HCT116 (cell line): ENCODE measurements around the gene RPS6KL1. TPM values are rescaled to one million over a fixed set of nuclear protein-coding genes. Genes with fewer than 3 reads are reported as not detected.

Experiments
- ATAC-seq: fragments of 200-7000 bp; cut with Tn5 transposase; 2 replicates; pipeline ENCODE4 v1.9.1; 2020; ENCODE audit warnings: mild to moderate bottlenecking, moderate library complexity
- BruUV-seq: library from RNA; stranded (reverse); fragments of 400-500 nt; replicated peaks from 2 replicates; lab custom pipeline; 2021; lab: Mats Ljungman, UMichigan
- CTCF ChIA-PET: fragments of 300-600 bp; sonication (Branson Sonifier 250); formaldehyde crosslinking; loops from one replicate; lab custom pipeline; 2021; ENCODE audit warnings: antibody characterized with exemption; lab: Charles Lee
- POLR2A ChIA-PET: fragments of 300-600, 350-600 bp; sonication (Branson Sonifier 250); formaldehyde crosslinking; loops from one replicate; lab custom pipeline; 2021; ENCODE audit warnings: antibody characterized with exemption; lab: Charles Lee
- RAD21 ChIA-PET, 2 experiments: fragments of 300-600 bp; sonication (Branson Sonifier 250); formaldehyde crosslinking; loops; one replicate each; lab custom pipeline; 2023; ENCODE audit warnings: low total read pairs in 2 of 2; ENCODE audit not compliant: uncharacterized antibody in 2 of 2, unreplicated experiment in 2 of 2, low non-redundant PET in 1 of 2; lab: Charles Lee
- DNase-seq: peaks from one replicate; pipeline ENCODE4 v3.0.0-alpha.2; 2010; ENCODE audit warnings: low read depth, low spot score
- H2AFZ ChIP-seq: fragments of 200-600 bp; shearing (Covaris generic), sonication (generic); 2 replicates; pipeline ENCODE4 v1.6.1; 2017; ENCODE audit warnings: low read depth, mixed run types, mixed read lengths, antibody characterized with exemption, low read length; ENCODE audit not compliant: poor library complexity, severe bottlenecking
- H3K27ac ChIP-seq: 2 replicates; pipeline ENCODE4 v1.5.1; 2012; ENCODE audit warnings: low read depth, low read length
- H3K27me3 ChIP-seq: fragments of 200-600 bp; sonication (generic); 2 replicates; pipeline ENCODE4 v1.6.1; 2016; ENCODE audit warnings: mixed run types, low read length, mixed read lengths; ENCODE audit not compliant: insufficient read depth
- H3K36me3 ChIP-seq, 2 experiments: fragments of 200-500 bp in 1 of 2; fragments of 200-600 bp in 1 of 2; sonication (Bioruptor generic) in 1 of 2; sonication (generic) in 1 of 2; 2 replicates each; pipeline versions ENCODE4 v1.5.1 to v1.6.1; 2014 to 2016; ENCODE audit warnings: low read length in 2 of 2, inconsistent platforms in 1 of 2, mixed read lengths in 1 of 2, mixed run types in 1 of 2; ENCODE audit not compliant: insufficient read depth in 2 of 2, control insufficient read depth in 1 of 2
- H3K4me1 ChIP-seq, 2 experiments: fragments of 200-600 bp in 1 of 2; sonication (generic) in 1 of 2; 2 replicates each; pipeline versions ENCODE4 v1.5.1 to v1.6.1; 2012 to 2017; ENCODE audit warnings: low read length in 2 of 2, inconsistent platforms in 1 of 2, mild to moderate bottlenecking in 1 of 2, mixed read lengths in 1 of 2, mixed run types in 1 of 2, moderate library complexity in 1 of 2; ENCODE audit not compliant: insufficient read depth in 2 of 2, control insufficient read depth in 1 of 2
- H3K4me2 ChIP-seq: fragments of 200-600 bp; sonication (generic); 2 replicates; pipeline ENCODE4 v1.6.1; 2017; ENCODE audit warnings: mixed run types, low read length, mixed read lengths
- H3K4me3 ChIP-seq, 2 experiments: fragments of 200-600 bp in 1 of 2; sonication (generic) in 1 of 2; replicated peaks in 1 of 2; 2 replicates each; pipeline ENCODE4 v1.5.1; 2011 to 2016; ENCODE audit warnings: low read length in 2 of 2, control low read depth in 1 of 2, low read depth in 1 of 2, mild to moderate bottlenecking in 1 of 2, mixed read lengths in 1 of 2, mixed run types in 1 of 2
- H3K79me2 ChIP-seq: fragments of 200-600 bp; sonication (generic); 2 replicates; pipeline ENCODE4 v1.6.1; 2017; ENCODE audit warnings: mild to moderate bottlenecking, mixed run types, low read length, moderate library complexity, mixed read lengths; ENCODE audit not compliant: insufficient read depth
- H3K9ac ChIP-seq: fragments of 200-600 bp; sonication (generic); 2 replicates; pipeline ENCODE4 v1.6.1; 2016; ENCODE audit warnings: low read length, mixed read lengths
- H3K9me2 ChIP-seq: fragments of 200-600 bp; sonication (generic), shearing (Covaris generic); 2 replicates; pipeline ENCODE4 v1.6.1; 2017; ENCODE audit warnings: mixed run types, mild to moderate bottlenecking, moderate library complexity; ENCODE audit not compliant: insufficient read depth
- H3K9me3 ChIP-seq, 2 experiments: fragments of 200-500 bp in 1 of 2; fragments of 200-600 bp in 1 of 2; sonication (Bioruptor generic) in 1 of 2; sonication (generic) in 1 of 2; 2 replicates each; pipeline ENCODE4 v1.6.1; 2014 to 2017; ENCODE audit warnings: low read length in 2 of 2, mixed read lengths in 2 of 2, inconsistent platforms in 1 of 2, low read depth in 1 of 2, mild to moderate bottlenecking in 1 of 2, mixed run types in 1 of 2, moderate library complexity in 1 of 2; ENCODE audit not compliant: control insufficient read depth in 1 of 2, insufficient read depth in 1 of 2
- H4K20me1 ChIP-seq: fragments of 200-600 bp; sonication (generic), shearing (Covaris generic); 2 replicates; pipeline ENCODE4 v1.6.1; 2017; ENCODE audit warnings: mixed run types, mild to moderate bottlenecking, moderate library complexity; ENCODE audit not compliant: insufficient read depth
- CEBPB ChIP-seq: IDR thresholded peaks from 2 replicates; pipeline ENCODE4 v1.6.1; 2012; ENCODE audit warnings: low read depth
- EGR1 ChIP-seq: IDR thresholded peaks from 2 replicates; pipeline ENCODE4 v1.6.1; 2012; ENCODE audit warnings: low read depth
- EZH2 ChIP-seq: fragments of 200-600 bp; sonication (generic); IDR thresholded peaks from 2 replicates; pipeline ENCODE4 v1.6.1; 2017; ENCODE audit warnings: antibody characterized with exemption, mixed run types
- JUND ChIP-seq: IDR thresholded peaks from 2 replicates; pipeline ENCODE4 v1.6.1; 2012
- MAX ChIP-seq: IDR thresholded peaks from 2 replicates; pipeline ENCODE4 v1.6.1; 2012
- POLR2AphosphoS5 ChIP-seq: IDR thresholded peaks from 2 replicates; pipeline ENCODE4 v1.6.1; 2011; ENCODE audit warnings: mild to moderate bottlenecking, low read depth, low read length, moderate library complexity
- RAD21 ChIP-seq: IDR thresholded peaks from 2 replicates; pipeline ENCODE4 v1.6.1; 2012; ENCODE audit warnings: low read depth, mild to moderate bottlenecking
- SIN3A ChIP-seq: IDR thresholded peaks from 2 replicates; pipeline ENCODE4 v1.6.1; 2012; ENCODE audit warnings: low read depth
- SP1 ChIP-seq: IDR thresholded peaks from 2 replicates; pipeline ENCODE4 v1.6.1; 2012; ENCODE audit warnings: low read depth
- SRF ChIP-seq: IDR thresholded peaks from 2 replicates; pipeline ENCODE4 v1.6.1; 2012; ENCODE audit warnings: low read depth
- YY1 ChIP-seq: IDR thresholded peaks from 2 replicates; pipeline ENCODE4 v1.6.1; 2011; ENCODE audit warnings: low read length, low read depth, moderate library complexity, mild to moderate bottlenecking; ENCODE audit not compliant: insufficient replicate concordance; ENCODE audit errors: extremely low read depth
- ZFX ChIP-seq: fragments of 450-650 bp; IDR thresholded peaks from 2 replicates; pipeline ENCODE4 v1.6.1; 2017
- intact Hi-C: fragments of 100-400 bp; cut with micrococcal nuclease; formaldehyde crosslinking; loops from 2 replicates; pipeline ENCODE4 v1.10.0; 2022
- total RNA-seq: library from RNA; stranded (reverse); gene quantifications from one replicate; pipeline ENCODE4 v1.2.1, GENCODE V29; 2021; ENCODE audit not compliant: unreplicated experiment
- TF ChIP-seq, protein P1 (sequence below): IDR thresholded peaks from 2 replicates; pipeline ENCODE4 v1.6.1; 2012; ENCODE audit warnings: low read depth
- TF ChIP-seq, protein P2 (sequence below), 3 experiments: fragments of 200-600 bp in 1 of 3; sonication (generic) in 1 of 3; IDR thresholded peaks in 2 of 3; conservative IDR thresholded peaks in 1 of 3; 2 replicates each; pipeline ENCODE4 v1.5.1; 2012 to 2017; ENCODE audit warnings: low read depth in 2 of 3, low read length in 2 of 3, antibody characterized with exemption in 1 of 3, borderline replicate concordance in 1 of 3, control low read depth in 1 of 3, mild to moderate bottlenecking in 1 of 3, mixed read lengths in 1 of 3, mixed run types in 1 of 3, moderate library complexity in 1 of 3; ENCODE audit not compliant: insufficient read depth in 1 of 3
- TF ChIP-seq, protein P3 (sequence below): IDR thresholded peaks from 2 replicates; pipeline ENCODE4 v1.6.1; 2012

Gene RPS6KL1
- total RNA-seq, 1 experiment from 2014 or later: 6.7 TPM

DNA sequence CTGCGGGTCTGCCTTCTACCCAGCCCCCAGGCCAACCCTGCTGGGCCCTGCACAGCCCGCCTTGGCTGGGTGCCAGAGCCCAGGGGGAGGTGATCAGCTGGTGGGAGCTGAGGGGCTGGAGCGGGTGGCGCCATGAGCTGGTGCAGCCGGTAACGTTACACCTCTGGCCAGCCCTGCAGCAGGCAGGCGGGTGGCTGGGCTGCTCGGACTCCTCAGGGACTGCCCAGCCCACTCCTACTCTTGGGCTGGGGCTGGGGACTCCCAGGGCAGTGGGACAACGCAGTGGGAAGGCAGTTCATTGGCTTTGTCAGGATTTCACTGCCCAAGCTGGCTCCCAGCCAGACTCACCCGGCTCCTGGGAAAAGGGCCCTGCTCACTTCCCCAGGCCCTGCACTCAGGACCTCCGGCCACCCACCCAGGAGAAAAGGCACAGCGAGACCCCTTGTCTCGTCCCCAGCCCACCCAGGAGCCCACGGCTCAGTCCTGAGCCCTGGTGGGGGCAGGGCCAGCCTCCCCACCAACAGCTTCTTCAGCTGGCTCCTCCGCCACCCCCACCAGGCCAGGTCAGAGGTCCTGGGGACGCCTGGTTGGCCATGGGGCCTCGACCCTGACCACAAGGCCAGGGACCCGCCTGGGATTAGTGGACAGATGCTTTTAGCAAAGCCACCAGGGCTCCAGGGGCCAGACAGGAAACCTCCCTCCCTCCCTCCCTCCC, 31.3 kb upstream of the RPS6KL1 start:
- Histone ChIP-seq H3K4me3 (peak overlapping the region; percentile 58 to 78), H3K9ac (peak overlapping the region; percentile 70), H4K20me1 (no peaks in the 10 kb centered on the region), H3K9me3 (no peaks in the 10 kb centered on the region), H3K9me2 (no peaks in the 10 kb centered on the region), H3K27ac (no peak overlapping the region), H3K36me3 (no peaks in the 10 kb centered on the region), H2AFZ (no peak overlapping the region), H3K4me1 (peaks cover 4 to 25% of the 10 kb centered on the region in 2 experiments; a peak in 3 of 4 replicates), H3K79me2 (no peaks in the 10 kb centered on the region), H3K27me3 (no peaks in the 10 kb centered on the region), H3K4me2 (peak overlapping the region; percentile 99)
- TF ChIP-seq POLR2AphosphoS5: no peak
- no peak for TF ChIP-seq EGR1
- TF ChIP-seq MAX: no peak
- no peak for ATAC-seq
- POLR2A ChIA-PET: interaction anchor here (1.8 kb wide), 1 partner anchor 10 kb away, joined by 8 read pairs; no protein-coding TSS in a partner anchor
- CTCF ChIA-PET: interaction anchor here (2.9 kb wide), 1 partner anchor 9 kb away, joined by 16 read pairs; no protein-coding TSS in a partner anchor
- RAD21 ChIA-PET: no interaction called here
- BruUV-seq: no TSS peak
- intact Hi-C loops: no loop called here
- no peak for DNase-seq

GRCh38 chr14:74953686-74954085, 30.6 kb upstream of the RPS6KL1 start:
- no peak for DNase-seq
- no peaks in the 10 kb centered on the region for H3K9me2 ChIP-seq
- no peak for ATAC-seq
- H3K27me3 ChIP-seq: no peaks in the 10 kb centered on the region
- H3K27ac ChIP-seq: no peak overlapping the region
- no peaks in the 10 kb centered on the region for H3K79me2 ChIP-seq
- ChIA-PET CTCF (interaction anchor here (0.6 to 2.9 kb wide), 2 partner anchors 9 to 31 kb away, joined by 4 to 16 read pairs; partner anchors contain the start of gene RPS6KL1), POLR2A (interaction anchor here (0.6 kb wide), 1 partner anchor 14 kb away, joined by 3 read pairs; no protein-coding TSS in a partner anchor), RAD21 (no interaction called here)
- no peak overlapping the region for H3K4me3 ChIP-seq
- intact Hi-C loops: no loop called here
- H3K36me3 ChIP-seq: no peaks in the 10 kb centered on the region
- no peaks in the 10 kb centered on the region for H3K9me3 ChIP-seq
- no peak overlapping the region for H2AFZ ChIP-seq
- no peak overlapping the region for H3K9ac ChIP-seq
- H4K20me1 ChIP-seq: no peaks in the 10 kb centered on the region
- peaks cover 4 to 25% of the 10 kb centered on the region in 2 experiments; a peak in 3 of 4 replicates for H3K4me1 ChIP-seq
- no TSS peak for BruUV-seq
- H3K4me2 ChIP-seq: no peak overlapping the region
- TF ChIP-seq SIN3A: no peak
- no peak for TF ChIP-seq RAD21
- TF ChIP-seq, protein P1, sequence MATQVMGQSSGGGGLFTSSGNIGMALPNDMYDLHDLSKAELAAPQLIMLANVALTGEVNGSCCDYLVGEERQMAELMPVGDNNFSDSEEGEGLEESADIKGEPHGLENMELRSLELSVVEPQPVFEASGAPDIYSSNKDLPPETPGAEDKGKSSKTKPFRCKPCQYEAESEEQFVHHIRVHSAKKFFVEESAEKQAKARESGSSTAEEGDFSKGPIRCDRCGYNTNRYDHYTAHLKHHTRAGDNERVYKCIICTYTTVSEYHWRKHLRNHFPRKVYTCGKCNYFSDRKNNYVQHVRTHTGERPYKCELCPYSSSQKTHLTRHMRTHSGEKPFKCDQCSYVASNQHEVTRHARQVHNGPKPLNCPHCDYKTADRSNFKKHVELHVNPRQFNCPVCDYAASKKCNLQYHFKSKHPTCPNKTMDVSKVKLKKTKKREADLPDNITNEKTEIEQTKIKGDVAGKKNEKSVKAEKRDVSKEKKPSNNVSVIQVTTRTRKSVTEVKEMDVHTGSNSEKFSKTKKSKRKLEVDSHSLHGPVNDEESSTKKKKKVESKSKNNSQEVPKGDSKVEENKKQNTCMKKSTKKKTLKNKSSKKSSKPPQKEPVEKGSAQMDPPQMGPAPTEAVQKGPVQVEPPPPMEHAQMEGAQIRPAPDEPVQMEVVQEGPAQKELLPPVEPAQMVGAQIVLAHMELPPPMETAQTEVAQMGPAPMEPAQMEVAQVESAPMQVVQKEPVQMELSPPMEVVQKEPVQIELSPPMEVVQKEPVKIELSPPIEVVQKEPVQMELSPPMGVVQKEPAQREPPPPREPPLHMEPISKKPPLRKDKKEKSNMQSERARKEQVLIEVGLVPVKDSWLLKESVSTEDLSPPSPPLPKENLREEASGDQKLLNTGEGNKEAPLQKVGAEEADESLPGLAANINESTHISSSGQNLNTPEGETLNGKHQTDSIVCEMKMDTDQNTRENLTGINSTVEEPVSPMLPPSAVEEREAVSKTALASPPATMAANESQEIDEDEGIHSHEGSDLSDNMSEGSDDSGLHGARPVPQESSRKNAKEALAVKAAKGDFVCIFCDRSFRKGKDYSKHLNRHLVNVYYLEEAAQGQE: no peak
- TF ChIP-seq SRF: no peak
- TF ChIP-seq SP1: no peak
- no peak for TF ChIP-seq CEBPB
- no peak for TF ChIP-seq YY1
- no peak for TF ChIP-seq ZFX
- TF ChIP-seq JUND: no peak
- TF ChIP-seq, protein P2, sequence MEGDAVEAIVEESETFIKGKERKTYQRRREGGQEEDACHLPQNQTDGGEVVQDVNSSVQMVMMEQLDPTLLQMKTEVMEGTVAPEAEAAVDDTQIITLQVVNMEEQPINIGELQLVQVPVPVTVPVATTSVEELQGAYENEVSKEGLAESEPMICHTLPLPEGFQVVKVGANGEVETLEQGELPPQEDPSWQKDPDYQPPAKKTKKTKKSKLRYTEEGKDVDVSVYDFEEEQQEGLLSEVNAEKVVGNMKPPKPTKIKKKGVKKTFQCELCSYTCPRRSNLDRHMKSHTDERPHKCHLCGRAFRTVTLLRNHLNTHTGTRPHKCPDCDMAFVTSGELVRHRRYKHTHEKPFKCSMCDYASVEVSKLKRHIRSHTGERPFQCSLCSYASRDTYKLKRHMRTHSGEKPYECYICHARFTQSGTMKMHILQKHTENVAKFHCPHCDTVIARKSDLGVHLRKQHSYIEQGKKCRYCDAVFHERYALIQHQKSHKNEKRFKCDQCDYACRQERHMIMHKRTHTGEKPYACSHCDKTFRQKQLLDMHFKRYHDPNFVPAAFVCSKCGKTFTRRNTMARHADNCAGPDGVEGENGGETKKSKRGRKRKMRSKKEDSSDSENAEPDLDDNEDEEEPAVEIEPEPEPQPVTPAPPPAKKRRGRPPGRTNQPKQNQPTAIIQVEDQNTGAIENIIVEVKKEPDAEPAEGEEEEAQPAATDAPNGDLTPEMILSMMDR (IDR thresholded peaks at IDR 0.05 in 2 of 3, conservative IDR thresholded peaks at IDR 0.05 in 1 of 3; ENCODE audit: borderline replicate concordance in 1 of 3, insufficient read depth in 1 of 3, low read depth in 2 of 3, low read length in 2 of 3): no peak
- TF ChIP-seq, protein P3, sequence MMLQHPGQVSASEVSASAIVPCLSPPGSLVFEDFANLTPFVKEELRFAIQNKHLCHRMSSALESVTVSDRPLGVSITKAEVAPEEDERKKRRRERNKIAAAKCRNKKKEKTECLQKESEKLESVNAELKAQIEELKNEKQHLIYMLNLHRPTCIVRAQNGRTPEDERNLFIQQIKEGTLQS: no peak
- no peak for TF ChIP-seq EZH2
